SK-N-SH (cell line): ENCODE measurements around the gene CEP57L1. TPM values are rescaled to one million over a fixed set of nuclear protein-coding genes. Genes with fewer than 3 reads are reported as not detected.

ENCODE experiments used
- CTCF ChIA-PET: fragments of 300-600, 350-600 bp; formaldehyde crosslinking; extraction: SDS; loops from one replicate; lab custom pipeline; 2021; lab: Yijun Ruan, JAX
- POLR2A ChIA-PET: fragments of 350-600 bp; sonication (Branson Sonifier 250); formaldehyde crosslinking; extraction: SDS; loops from one replicate; lab custom pipeline; 2020; ENCODE audit warnings: antibody characterized with exemption, inconsistent platforms; lab: Yijun Ruan, JAX
- DNase-seq: peaks from one replicate; pipeline ENCODE4 v3.0.0; 2012
- H2AFZ ChIP-seq: fragments of 200-600 bp; sonication (generic); 2 replicates; pipeline ENCODE4 v1.8.1; 2016; ENCODE audit warnings: antibody characterized with exemption, mild to moderate bottlenecking, low read depth
- H3F3A ChIP-seq: fragments of 200-600 bp; sonication (generic); replicated peaks from 2 replicates; pipeline ENCODE3; 2016; ENCODE audit warnings: antibody characterized with exemption, mild to moderate bottlenecking; ENCODE audit not compliant: insufficient read depth
- H3K27ac ChIP-seq, 2 experiments: fragments of 200-500 bp in 1 of 2; fragments of 200-600 bp in 1 of 2; sonication (Bioruptor generic) in 1 of 2; sonication (generic), shearing (Covaris generic) in 1 of 2; 2 replicates each; pipeline versions ENCODE4 v1.5.1 to v1.6.1; 2014 to 2016; ENCODE audit warnings: low read depth in 2 of 2, inconsistent platforms in 1 of 2, low read length in 1 of 2, mild to moderate bottlenecking in 1 of 2, mixed read lengths in 1 of 2
- H3K27me3 ChIP-seq: fragments of 200-600 bp; sonication (generic), shearing (Covaris generic); 2 replicates; pipeline ENCODE4 v1.6.1; 2016; ENCODE audit warnings: mixed run types; ENCODE audit not compliant: insufficient read depth
- H3K36me3 ChIP-seq, 2 experiments: fragments of 200-500 bp in 1 of 2; fragments of 200-600 bp in 1 of 2; sonication (Bioruptor generic) in 1 of 2; sonication (generic) in 1 of 2; replicated peaks in 1 of 2; 2 replicates each; pipeline versions ENCODE3 to v1.5.1; 2014 to 2016; ENCODE audit warnings: low read length in 1 of 2, mild to moderate bottlenecking in 1 of 2; ENCODE audit not compliant: insufficient read depth in 2 of 2, control insufficient read depth in 1 of 2
- H3K4me1 ChIP-seq, 2 experiments: fragments of 200-500 bp in 1 of 2; fragments of 200-600 bp in 1 of 2; sonication (Bioruptor generic) in 1 of 2; sonication (generic), shearing (Covaris generic) in 1 of 2; 2 replicates each; pipeline versions ENCODE4 v1.5.1 to v1.6.1; 2014 to 2016; ENCODE audit warnings: low read depth in 1 of 2, low read length in 1 of 2, mixed run types in 1 of 2; ENCODE audit not compliant: insufficient read depth in 2 of 2, control insufficient read depth in 1 of 2
- H3K4me2 ChIP-seq: fragments of 200-600 bp; sonication (generic), shearing (Covaris generic); 2 replicates; pipeline ENCODE4 v1.6.1; 2017; ENCODE audit warnings: mixed run types
- H3K4me3 ChIP-seq, 2 experiments: fragments of 200-500 bp in 1 of 2; fragments of 200-600 bp in 1 of 2; sonication (Bioruptor generic) in 1 of 2; sonication (generic), shearing (Covaris generic) in 1 of 2; 2 replicates each; pipeline versions ENCODE4 v1.5.1 to v1.8.1; 2014 to 2016; ENCODE audit warnings: low read depth in 2 of 2, inconsistent platforms in 1 of 2, low read length in 1 of 2, mild to moderate bottlenecking in 1 of 2, mixed read lengths in 1 of 2, moderate library complexity in 1 of 2
- H3K79me2 ChIP-seq: fragments of 200-600 bp; sonication (generic); 2 replicates; pipeline ENCODE4 v1.8.1; 2017; ENCODE audit warnings: mild to moderate bottlenecking; ENCODE audit not compliant: insufficient read depth
- H3K9ac ChIP-seq: fragments of 200-600 bp; sonication (generic); 2 replicates; pipeline ENCODE4 v1.6.1; 2017; ENCODE audit warnings: mixed run types
- H3K9me2 ChIP-seq: fragments of 200-600 bp; sonication (generic); 2 replicates; pipeline ENCODE4 v1.6.1; 2017; ENCODE audit warnings: mixed run types
- H3K9me3 ChIP-seq: fragments of 200-600 bp; sonication (generic); 2 replicates; pipeline ENCODE4 v1.6.1; 2017; ENCODE audit warnings: mixed run types, mild to moderate bottlenecking, moderate library complexity
- H4K20me1 ChIP-seq: fragments of 200-600 bp; sonication (generic); 2 replicates; pipeline ENCODE4 v1.6.1; 2017; ENCODE audit warnings: mild to moderate bottlenecking, mixed run types; ENCODE audit not compliant: insufficient read depth
- CHD2 ChIP-seq: fragments of 150-350 bp; IDR thresholded peaks from 2 replicates; pipeline ENCODE4 v1.6.1; 2018; ENCODE audit warnings: low read length; ENCODE audit not compliant: partially characterized antibody
- EP300 ChIP-seq, 2 experiments: IDR thresholded peaks; 2 replicates each; pipeline versions ENCODE4 v1.4.0 to v1.6.1; 2012; ENCODE audit warnings: borderline replicate concordance in 1 of 2, low read depth in 1 of 2, low read length in 1 of 2
- GATA2 ChIP-seq: sonication (generic); formaldehyde crosslinking; IDR thresholded peaks from 2 replicates; pipeline ENCODE4 v1.5.0; 2020; ENCODE audit warnings: mild to moderate bottlenecking, missing genetic modification reagents
- IRF3 ChIP-seq: fragments of 150-350 bp; IDR thresholded peaks from 2 replicates; pipeline ENCODE4 v1.6.1; 2016; ENCODE audit warnings: mild to moderate bottlenecking, low read depth, low read length
- MAX ChIP-seq: IDR thresholded peaks from 2 replicates; pipeline ENCODE4 v1.4.0; 2012; ENCODE audit warnings: low read depth
- MEF2A ChIP-seq: IDR thresholded peaks from 2 replicates; pipeline ENCODE4 v1.4.0; 2012; ENCODE audit warnings: low read depth, borderline replicate concordance
- MXI1 ChIP-seq: IDR thresholded peaks from 2 replicates; pipeline ENCODE4 v1.6.1; 2012; ENCODE audit warnings: mild to moderate bottlenecking, low read depth, low read length, improper control_type of control experiment
- NFIC ChIP-seq: IDR thresholded peaks from 2 replicates; pipeline ENCODE4 v1.4.0; 2012; ENCODE audit warnings: borderline replicate concordance
- PBX3 ChIP-seq: IDR thresholded peaks from 2 replicates; pipeline ENCODE4; 2012
- POLR2AphosphoS5 ChIP-seq: IDR thresholded peaks from 2 replicates; pipeline ENCODE4 v1.6.1; 2012; ENCODE audit warnings: low read depth, low read length
- RCOR1 ChIP-seq: fragments of 150-350 bp; IDR thresholded peaks from 2 replicates; pipeline ENCODE4 v1.6.1; 2017; ENCODE audit warnings: antibody characterized with exemption, low read length
- REST ChIP-seq: IDR thresholded peaks from 2 replicates; pipeline ENCODE4 v1.6.1; 2012; ENCODE audit warnings: mild to moderate bottlenecking, low read depth, low read length, moderate library complexity
- RFX5 ChIP-seq: IDR thresholded peaks from 2 replicates; pipeline ENCODE4 v1.6.1; 2012; ENCODE audit warnings: mild to moderate bottlenecking, improper control_type of control experiment, low read length
- RXRA ChIP-seq: IDR thresholded peaks from 2 replicates; pipeline ENCODE4 v1.4.0; 2012; ENCODE audit warnings: low read depth, mild to moderate bottlenecking, borderline replicate concordance
- SMC3 ChIP-seq: IDR thresholded peaks from 2 replicates; pipeline ENCODE4 v1.6.1; 2012; ENCODE audit warnings: low read depth, low read length, improper control_type of control experiment
- TAF1 ChIP-seq: IDR thresholded peaks from 2 replicates; pipeline ENCODE4 v1.6.1; 2012; ENCODE audit warnings: low read depth, mild to moderate bottlenecking, low read length, moderate library complexity, borderline replicate concordance
- TCF12 ChIP-seq: IDR thresholded peaks from 2 replicates; pipeline ENCODE4 v1.4.0; 2012
- TEAD4 ChIP-seq: IDR thresholded peaks from 2 replicates; pipeline ENCODE4 v1.4.0; 2012; ENCODE audit warnings: mild to moderate bottlenecking, borderline replicate concordance; ENCODE audit not compliant: insufficient read depth
- YY1 ChIP-seq: IDR thresholded peaks from 2 replicates; pipeline ENCODE4 v1.4.0; 2012; ENCODE audit warnings: low read depth, mild to moderate bottlenecking
- WGBS: methylation state at CpG from one replicate; pipeline ENCODE4 v1.1.6; 2017; ENCODE audit warnings: low lambda C conversion rate; 5-methylcytosine and 5-hydroxymethylcytosine counted together
- polyA plus RNA-seq, 3 experiments: library from polyadenylated mRNA; depleted of rRNA; stranded (reverse); fragments of >200 nt; gene quantifications; 2 replicates each; pipeline ENCODE4 v1.2.3, GENCODE V29; 2012

The CEP57L1 gene
- polyA plus RNA-seq, 1 of the 3 experiments (the other 2 are of a cell fraction) = 7.3 TPM

- no peak overlapping the region; a peak in 1 of 4 replicates for H3K27ac ChIP-seq
- ChIA-PET CTCF (interaction anchor here (0.9 to 7.1 kb wide), 13 partner anchors 16 to 529 kb away, joined by 3 to 115 read pairs (median 8); no protein-coding TSS in a partner anchor), POLR2A (no interaction called here)
- H3F3A ChIP-seq = no peaks in the 10 kb centered on the region
- 72% methylated on average over 7 of the region's 7 CpGs for WGBS
- H3K79me2 ChIP-seq = no peaks in the 10 kb centered on the region; the same call in 1 of the 2 replicates
- H3K4me1 ChIP-seq = peaks cover 0 to 14% of the 10 kb centered on the region in 2 experiments; a peak in 2 of 4 replicates
- H3K4me2 ChIP-seq = 0 out of 2 replicates have a peak overlapping the region, but pooled peaks have one; percentile 10
- H3K9me3 ChIP-seq = no peaks in the 10 kb centered on the region
- no peaks in the 10 kb centered on the region for H3K36me3 ChIP-seq
- H3K9me2 ChIP-seq = no peaks in the 10 kb centered on the region
- no peak for DNase-seq
- H2AFZ ChIP-seq = no peak overlapping the region
- no peak overlapping the region for H3K4me3 ChIP-seq
- H4K20me1 ChIP-seq = no peaks in the 10 kb centered on the region
- H3K27me3 ChIP-seq = no peaks in the 10 kb centered on the region
- no peak overlapping the region for H3K9ac ChIP-seq
- TF ChIP-seq MAX (no peak), TEAD4 (no peak), RCOR1 (no peak), REST (no peak), RFX5 (no peak), MXI1 (no peak), MEF2A (no peak), CHD2 (no peak), SMC3 (no peak), GATA2 (CRISPR knock-in tag) (no peak), RXRA (no peak), PBX3 (no peak), TCF12 (no peak), TAF1 (no peak), NFIC (no peak), EP300 (IDR thresholded peaks at IDR 0.05; ENCODE audit: borderline replicate concordance in 1 of 2, low read depth in 1 of 2, low read length in 1 of 2) (no peak), IRF3 (no peak), POLR2AphosphoS5 (no peak), YY1 (no peak)
Observed at GRCh38 chr6:109071125-109071917, 24.0 kb upstream of the CEP57L1 start.
